Right lobe of liver (tissue), 6 donors: ENCODE measurements around the gene PHF1. TPM values are rescaled to one million over a fixed set of nuclear protein-coding genes. Genes with fewer than 3 reads are reported as not detected.

Experiments used
- ATAC-seq, 4 donors: fragments of 200-7000 bp; cut with Tn5 transposase; one replicate each; pipeline ENCODE4 v1.9.1; 2020; ENCODE audit warnings: mild to moderate bottlenecking in 4 of 4, moderate library complexity in 4 of 4
- DNase-seq, 3 donors: peaks; one replicate each; pipeline ENCODE4 v3.0.0-alpha.2; 2020
- H3K27ac ChIP-seq, 3 donors: fragments of 200-600 bp; one replicate each; pipeline ENCODE4 v1.8.0; 2022
- H3K27me3 ChIP-seq, 2 donors: fragments of 200-600 bp; one replicate each; pipeline ENCODE4 v1.8.0; 2022
- H3K36me3 ChIP-seq, 4 donors: fragments of 200-600 bp; sonication (generic) in 1 of 4; one replicate each; pipeline versions ENCODE4 v1.5.1 to v1.8.0; 2017 to 2022; ENCODE audit warnings: control low read depth in 1 of 4
- H3K4me1 ChIP-seq, 4 donors: fragments of 200-600 bp; sonication (generic) in 1 of 4; one replicate each; pipeline versions ENCODE4 v1.5.1 to v1.8.0; 2017 to 2022; ENCODE audit warnings: control low read depth in 1 of 4
- H3K4me3 ChIP-seq, 3 donors: fragments of 200-600 bp; one replicate each; pipeline ENCODE4 v1.8.0; 2022
- H3K9me3 ChIP-seq, 4 donors: fragments of 200-600 bp; sonication (generic) in 1 of 4; one replicate each; pipeline versions ENCODE4 v1.5.1 to v1.8.0; 2017 to 2022; ENCODE audit warnings: control low read depth in 1 of 4
- POLR2A ChIP-seq: fragments of 450-650 bp; IDR thresholded peaks from one replicate; pipeline ENCODE4 v1.6.1; 2017; ENCODE audit warnings: antibody characterized with exemption, mild to moderate bottlenecking
- WGBS: methylation state at CpG from one replicate; pipeline ENCODE4 v1.1.6; 2018; ENCODE audit warnings: low coverage, low lambda C conversion rate; ENCODE audit not compliant: insufficient coverage; ENCODE audit errors: missing lambda C conversion rate; 5-methylcytosine and 5-hydroxymethylcytosine counted together
- intact Hi-C, 2 donors: fragments of 100-400 bp; cut with DNase I; formaldehyde crosslinking; loops; one replicate each; pipeline versions ENCODE4 v1.11.2 to v1.14.1; 2022
- total RNA-seq, 6 experiments: library from RNA; depleted of rRNA in 2 of 6; stranded (reverse); fragments of >200 nt in 2 of 6; fragmentation: NEBNext Ultra II Directional in 3 of 6; extraction: Animal tissue kit (Norgen Biotek cat#: 25700) in 3 of 6; gene quantifications; one replicate each; pipeline versions ENCODE4 v1.1.0 to v1.2.4, GENCODE V29; 2016 to 2023
- TF ChIP-seq, protein P1 (sequence below), 4 donors: fragments of 200-600 bp in 3 of 4; fragments of 450-650 bp in 1 of 4; IDR thresholded peaks; one replicate each; pipeline versions ENCODE4 v1.5.1 to v1.8.0; 2016 to 2022; ENCODE audit warnings: antibody characterized with exemption in 4 of 4, mild to moderate bottlenecking in 2 of 4
- donor health status: DM: no; HTN: yes; CAD: no.
- donor health status: DM: no; HTN: no; CAD: no.
- donor health status: DM: no; HTN: no; CAD: no.
- donor health status: DM: no; HTN: yes; CAD: no.
- donor health status: DM: no; HTN: yes; CAD: no.

Gene PHF1
- total RNA-seq, 6 experiments from 2014 or later = 14.7 to 21.3 (median 18.3) TPM

DNA sequence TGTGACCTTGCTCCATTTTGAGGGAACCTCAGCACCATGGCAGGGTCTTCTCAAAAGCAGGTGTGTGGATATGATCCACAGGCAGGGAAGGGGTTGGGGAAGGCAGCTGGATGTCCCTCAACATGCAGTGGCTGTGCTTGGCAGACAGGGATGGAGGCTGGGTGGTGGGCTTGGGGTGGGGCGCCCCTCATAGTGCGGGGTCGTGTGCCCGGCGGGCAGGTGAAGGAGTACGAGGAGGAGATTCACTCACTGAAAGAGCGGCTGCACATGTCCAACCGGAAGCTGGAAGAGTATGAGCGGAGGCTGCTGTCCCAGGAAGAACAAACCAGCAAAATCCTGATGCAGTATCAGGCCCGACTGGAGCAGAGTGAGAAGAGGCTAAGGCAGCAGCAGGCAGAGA, 35.5 kb downstream of the PHF1 start:
- no peaks in the 10 kb centered on the region for H3K27me3 ChIP-seq
- intact Hi-C loops = no loop called here
- ATAC-seq (no peak), DNase-seq (no peak)
- TF ChIP-seq POLR2A = no peak
- TF ChIP-seq, protein P1, sequence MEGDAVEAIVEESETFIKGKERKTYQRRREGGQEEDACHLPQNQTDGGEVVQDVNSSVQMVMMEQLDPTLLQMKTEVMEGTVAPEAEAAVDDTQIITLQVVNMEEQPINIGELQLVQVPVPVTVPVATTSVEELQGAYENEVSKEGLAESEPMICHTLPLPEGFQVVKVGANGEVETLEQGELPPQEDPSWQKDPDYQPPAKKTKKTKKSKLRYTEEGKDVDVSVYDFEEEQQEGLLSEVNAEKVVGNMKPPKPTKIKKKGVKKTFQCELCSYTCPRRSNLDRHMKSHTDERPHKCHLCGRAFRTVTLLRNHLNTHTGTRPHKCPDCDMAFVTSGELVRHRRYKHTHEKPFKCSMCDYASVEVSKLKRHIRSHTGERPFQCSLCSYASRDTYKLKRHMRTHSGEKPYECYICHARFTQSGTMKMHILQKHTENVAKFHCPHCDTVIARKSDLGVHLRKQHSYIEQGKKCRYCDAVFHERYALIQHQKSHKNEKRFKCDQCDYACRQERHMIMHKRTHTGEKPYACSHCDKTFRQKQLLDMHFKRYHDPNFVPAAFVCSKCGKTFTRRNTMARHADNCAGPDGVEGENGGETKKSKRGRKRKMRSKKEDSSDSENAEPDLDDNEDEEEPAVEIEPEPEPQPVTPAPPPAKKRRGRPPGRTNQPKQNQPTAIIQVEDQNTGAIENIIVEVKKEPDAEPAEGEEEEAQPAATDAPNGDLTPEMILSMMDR (IDR thresholded peaks at IDR 0.05) = no peak
- no peaks in the 10 kb centered on the region for H3K9me3 ChIP-seq
- WGBS = 90% methylated on average over 10 of the region's 10 CpGs
- H3K4me3 ChIP-seq = no peak overlapping the region
- H3K36me3 ChIP-seq = no peaks in the 10 kb centered on the region
- H3K4me1 ChIP-seq = no peaks in the 10 kb centered on the region
- H3K27ac ChIP-seq = no peak overlapping the region

DNA sequence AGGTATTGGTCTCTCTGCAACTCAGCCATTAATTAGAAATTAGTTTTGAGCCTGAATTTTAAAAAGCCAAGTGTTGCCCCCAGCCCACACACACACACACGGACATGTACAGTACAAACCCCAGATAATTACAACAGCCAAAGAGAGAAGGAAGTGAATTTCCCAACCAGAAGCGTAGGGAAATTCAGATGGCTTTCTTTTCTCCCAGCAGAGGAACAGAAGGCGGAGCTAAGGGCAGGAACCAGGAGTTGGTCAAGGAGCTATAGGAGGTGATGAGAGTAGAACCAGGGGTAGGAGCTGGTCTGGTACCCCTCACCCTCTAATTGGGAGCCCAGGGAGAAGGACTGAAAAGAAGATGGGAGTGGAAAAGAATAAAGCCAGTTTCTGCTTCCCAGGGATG, 39.6 kb downstream of the PHF1 start:
- no peaks in the 10 kb centered on the region for H3K27me3 ChIP-seq
- TF ChIP-seq POLR2A = no peak
- TF ChIP-seq, protein P1 (IDR thresholded peaks at IDR 0.05) = no peak
- H3K4me3 ChIP-seq = no peak overlapping the region
- H3K4me1 ChIP-seq = peaks cover 0 to 5% (median 0%) of the 10 kb centered on the region in 4 donors
- no peaks in the 10 kb centered on the region for H3K9me3 ChIP-seq
- intact Hi-C loops = no loop called here
- DNase-seq (no peak), ATAC-seq (no peak)
- no peak overlapping the region for H3K27ac ChIP-seq
- no peaks in the 10 kb centered on the region for H3K36me3 ChIP-seq
- WGBS = 40% methylated on average over 2 of the region's 3 CpGs

DNA sequence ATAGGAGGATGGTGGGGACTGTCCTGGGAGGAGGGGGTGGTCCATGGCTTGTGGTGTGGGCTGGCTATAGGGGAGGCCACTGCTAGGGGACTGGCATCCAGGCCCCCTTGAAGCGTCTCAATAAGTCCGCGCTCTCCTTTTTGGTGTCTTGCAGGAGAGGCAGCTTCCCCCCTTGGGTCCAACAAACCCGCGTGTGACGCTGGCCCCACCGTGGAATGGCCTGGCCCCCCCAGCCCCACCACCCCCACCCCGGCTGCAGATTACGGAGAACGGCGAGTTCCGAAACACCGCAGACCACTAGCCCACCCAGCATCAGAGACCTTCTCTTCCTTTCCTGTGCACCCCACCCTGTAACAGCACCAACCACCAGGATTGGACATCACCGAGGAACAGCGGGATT, 40.8 kb downstream of the PHF1 start:
- DNase-seq (no peak), ATAC-seq (no peak)
- intact Hi-C loops = no loop called here
- TF ChIP-seq POLR2A = no peak
- TF ChIP-seq, protein P1 (IDR thresholded peaks at IDR 0.05) = no peak
- no peaks in the 10 kb centered on the region for H3K36me3 ChIP-seq
- H3K4me3 ChIP-seq = no peak overlapping the region
- WGBS = 75% methylated on average over 4 of the region's 15 CpGs
- H3K9me3 ChIP-seq = no peaks in the 10 kb centered on the region
- no peaks in the 10 kb centered on the region for H3K27me3 ChIP-seq
- H3K27ac ChIP-seq = no peak overlapping the region
- peaks cover 0 to 5% (median 0%) of the 10 kb centered on the region in 4 donors for H3K4me1 ChIP-seq

DNA sequence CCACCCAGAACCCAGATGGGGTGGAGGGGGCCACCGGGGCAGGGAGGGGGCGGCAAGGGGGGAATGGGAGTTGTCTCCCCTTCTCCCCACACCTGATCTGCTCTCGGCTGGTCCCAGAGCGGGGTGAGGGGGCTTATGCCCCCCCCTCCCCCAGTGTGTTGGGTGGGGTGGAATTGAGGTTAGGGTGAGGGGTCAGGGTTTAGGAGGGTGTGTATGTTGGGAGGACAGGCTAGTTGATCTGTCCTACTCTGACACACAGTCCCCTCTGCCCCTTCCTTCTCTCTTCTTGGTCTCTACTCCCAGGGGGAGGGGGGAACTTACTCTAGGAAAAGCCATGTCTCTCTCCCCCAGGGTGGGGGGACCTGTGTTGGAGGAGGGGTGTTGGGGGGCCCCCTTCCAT, 41.7 kb downstream of the PHF1 start:
- no peak for DNase-seq
- no peak overlapping the region for H3K4me3 ChIP-seq
- no peak for ATAC-seq
- no peaks in the 10 kb centered on the region for H3K36me3 ChIP-seq
- H3K27me3 ChIP-seq = no peaks in the 10 kb centered on the region
- no peak for TF ChIP-seq POLR2A
- TF ChIP-seq, protein P1 (IDR thresholded peaks at IDR 0.05) = no peak
- peaks cover 0 to 5% (median 0%) of the 10 kb centered on the region in 4 donors for H3K4me1 ChIP-seq
- intact Hi-C loops = no loop called here
- H3K9me3 ChIP-seq = no peaks in the 10 kb centered on the region
- 100% methylated on average over 1 of the region's 4 CpGs for WGBS
- no peak overlapping the region for H3K27ac ChIP-seq
